ENCODE results near the gene TRAPPC10.

The TRAPPC10 gene

DNA sequence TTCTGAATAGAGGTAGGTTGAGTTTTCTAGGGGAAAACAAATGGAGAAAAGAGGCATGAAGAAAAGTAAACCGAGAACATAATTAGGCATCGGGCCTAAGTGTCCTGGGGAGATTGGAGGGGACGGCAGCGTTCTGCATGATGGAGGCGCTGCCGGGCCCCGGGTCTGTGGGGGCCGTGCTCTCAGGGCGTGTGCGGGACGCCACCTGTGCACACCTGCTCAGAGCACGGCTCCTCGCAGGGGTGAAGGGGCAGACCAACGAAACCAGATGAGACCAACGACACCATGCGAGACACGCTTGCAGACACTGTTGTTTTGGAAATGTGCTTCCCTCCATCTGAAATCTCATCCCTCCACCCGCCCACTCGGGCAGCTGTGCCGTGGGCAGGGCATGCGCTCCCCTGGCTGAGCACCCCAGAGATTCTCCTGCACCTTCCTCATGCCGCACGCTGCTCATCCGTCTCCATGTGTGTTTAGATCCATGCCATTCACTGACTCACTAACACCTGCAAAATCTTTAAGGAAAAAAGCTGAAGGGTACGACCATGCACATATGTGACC, 28.2 kb upstream of the TRAPPC10 start:
- no peak for DNase-seq

- no peak for DNase-seq
These were observed 27.0 kb upstream of the TRAPPC10 start for GRCh38 chr21:43984905-43985689.

DNA sequence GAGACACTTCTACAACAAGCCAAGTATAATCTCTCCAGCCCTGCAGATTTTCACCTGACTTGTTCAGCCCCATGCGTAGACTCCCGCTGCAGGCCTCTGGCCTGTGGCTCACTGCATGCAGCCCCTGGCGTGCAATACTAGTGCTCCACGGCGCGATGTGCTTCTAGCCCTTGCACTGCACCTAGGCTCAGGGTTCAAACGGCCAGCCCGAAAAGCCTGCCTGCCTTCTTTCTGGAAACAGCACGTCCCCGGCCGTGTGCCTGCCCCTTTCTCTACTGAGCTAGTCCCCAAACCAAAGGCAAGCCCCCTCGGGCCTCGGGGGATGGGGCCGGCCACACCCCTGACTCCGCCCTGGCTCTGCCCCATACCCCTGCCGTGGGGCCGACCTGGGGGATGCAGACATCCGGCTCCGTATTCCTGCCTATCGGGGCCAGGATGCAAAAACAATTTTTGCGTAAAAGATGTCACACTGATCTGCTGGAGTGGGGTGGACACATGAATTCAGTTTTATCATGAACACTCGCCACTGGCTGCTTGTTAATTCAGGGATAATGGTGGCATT, 26.3 kb upstream of the TRAPPC10 start:
- DNase-seq: no peak

GRCh38 chr21:43986544-43987451, 25.3 kb upstream of the TRAPPC10 start:
- peak in 1 of 3 experiments; percentile 39 for DNase-seq

DNA sequence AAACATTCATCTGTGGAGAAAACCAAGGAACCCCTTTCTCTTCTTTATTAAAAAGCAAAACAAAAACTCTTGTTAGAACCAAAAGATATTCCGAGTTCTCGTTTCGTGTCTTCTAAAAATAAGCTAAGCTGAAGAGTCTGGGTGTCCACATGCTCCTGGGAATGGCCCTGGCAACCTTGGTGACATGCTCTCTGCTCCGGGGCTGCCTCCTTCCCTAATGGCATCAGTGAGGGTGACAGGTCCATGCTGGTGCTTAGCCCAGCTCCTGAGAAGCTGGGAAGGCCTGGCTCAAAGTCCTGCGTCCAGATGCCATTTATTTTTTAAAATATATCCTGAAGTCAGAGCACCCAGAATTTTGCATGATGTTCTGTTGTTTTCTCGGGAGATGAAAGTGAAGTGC, 24.6 kb upstream of the TRAPPC10 start:
- DNase-seq: no peak

DNA sequence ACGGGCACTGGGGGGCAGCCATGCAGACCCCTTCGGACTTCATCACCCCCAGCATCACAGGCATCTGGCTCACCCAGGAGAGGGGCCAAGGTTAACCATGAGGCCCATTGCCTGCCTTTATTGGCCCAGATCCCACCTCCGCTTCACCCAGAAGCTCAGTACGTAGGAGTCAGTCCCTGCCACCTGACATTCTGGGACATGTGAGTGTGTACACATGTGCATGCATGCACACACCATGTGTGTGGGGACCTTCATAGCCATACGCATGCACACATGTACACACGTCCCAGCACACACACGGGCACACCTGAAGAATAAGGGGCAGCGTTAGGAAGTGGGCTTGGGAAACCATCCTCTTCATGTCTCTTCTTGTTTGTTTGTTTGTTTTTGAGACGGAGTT, 24.1 kb upstream of the TRAPPC10 start:
- DNase-seq: no peak

GRCh38 chr21:43988506-43989230, 23.4 kb upstream of the TRAPPC10 start:
- DNase-seq: no peak

DNA sequence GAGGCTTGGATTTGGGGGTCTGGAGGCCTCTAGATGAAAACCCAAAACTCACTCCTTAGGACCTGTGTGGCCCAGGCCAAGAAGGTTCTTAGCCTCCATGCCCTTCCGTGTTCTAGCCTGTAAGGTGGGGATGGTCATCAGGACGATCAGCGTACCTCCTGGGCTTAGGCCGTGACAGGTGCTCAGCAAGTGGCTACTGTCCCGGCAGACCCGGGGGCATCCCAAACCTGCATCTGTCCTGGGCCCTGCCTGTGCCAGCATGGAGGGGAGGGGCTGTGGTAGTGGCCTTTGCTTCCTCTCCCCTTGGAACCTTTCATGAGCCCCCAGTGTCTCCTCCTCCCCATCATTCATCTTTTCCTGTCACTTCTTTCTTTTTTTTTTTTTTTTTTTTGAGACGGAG, 22.7 kb upstream of the TRAPPC10 start:
- DNase-seq: no peak

GRCh38 chr21:43991447-43991991, 20.6 kb upstream of the TRAPPC10 start:
- no peak for DNase-seq

GRCh38 chr21:43992121-43992520, 20.0 kb upstream of the TRAPPC10 start:
- no peak for DNase-seq

DNA sequence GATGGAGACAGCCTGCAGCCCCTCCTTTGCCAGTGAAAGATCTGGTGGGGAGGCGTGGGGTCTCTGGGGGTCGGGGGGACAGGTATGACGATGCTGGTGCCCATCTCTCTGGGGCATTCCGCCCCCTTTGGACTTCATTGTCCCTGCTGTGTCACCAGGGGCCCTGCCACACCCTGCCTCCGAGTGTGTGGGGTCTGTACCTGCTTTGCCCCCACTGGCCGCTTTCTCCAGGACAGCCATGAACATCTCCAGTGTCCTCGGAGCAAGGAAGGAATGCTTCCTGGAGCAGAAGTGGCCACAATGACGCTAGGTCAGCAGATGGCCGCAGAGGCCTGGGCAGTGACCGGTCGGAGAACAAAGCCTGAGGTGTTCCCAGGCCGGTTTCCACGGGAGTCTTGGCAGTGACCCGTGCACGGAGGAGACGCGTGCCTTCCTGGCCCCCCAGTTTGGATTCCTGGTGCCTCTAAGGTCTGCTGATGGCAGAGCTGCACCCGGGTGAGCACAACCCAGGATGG, 18.6 kb upstream of the TRAPPC10 start:
- DNase-seq: no peak

DNA sequence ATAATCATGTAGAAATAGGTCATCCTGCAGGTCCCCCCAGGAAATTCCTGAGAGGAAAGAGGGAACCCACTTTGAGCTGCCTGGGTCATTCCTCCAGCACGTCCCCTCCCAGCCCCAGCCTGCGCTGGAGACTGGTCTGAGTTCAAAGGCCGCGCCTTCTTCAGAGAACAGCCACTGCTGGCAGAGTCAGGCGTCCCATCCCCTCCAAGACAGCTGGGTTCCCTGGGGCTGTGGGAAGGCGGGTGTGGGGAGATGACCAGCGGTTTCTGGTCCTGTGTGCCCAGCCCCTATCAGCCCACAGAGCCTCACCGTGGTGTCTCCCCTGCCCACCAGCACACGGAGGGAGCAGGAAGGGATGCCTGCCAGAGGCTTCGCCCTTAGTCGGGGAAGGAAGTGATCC, 18.0 kb upstream of the TRAPPC10 start:
- no peak for DNase-seq

- DNase-seq: no peak
These were observed 17.5 kb upstream of the TRAPPC10 start for GRCh38 chr21:43994646-43995045.

DNA sequence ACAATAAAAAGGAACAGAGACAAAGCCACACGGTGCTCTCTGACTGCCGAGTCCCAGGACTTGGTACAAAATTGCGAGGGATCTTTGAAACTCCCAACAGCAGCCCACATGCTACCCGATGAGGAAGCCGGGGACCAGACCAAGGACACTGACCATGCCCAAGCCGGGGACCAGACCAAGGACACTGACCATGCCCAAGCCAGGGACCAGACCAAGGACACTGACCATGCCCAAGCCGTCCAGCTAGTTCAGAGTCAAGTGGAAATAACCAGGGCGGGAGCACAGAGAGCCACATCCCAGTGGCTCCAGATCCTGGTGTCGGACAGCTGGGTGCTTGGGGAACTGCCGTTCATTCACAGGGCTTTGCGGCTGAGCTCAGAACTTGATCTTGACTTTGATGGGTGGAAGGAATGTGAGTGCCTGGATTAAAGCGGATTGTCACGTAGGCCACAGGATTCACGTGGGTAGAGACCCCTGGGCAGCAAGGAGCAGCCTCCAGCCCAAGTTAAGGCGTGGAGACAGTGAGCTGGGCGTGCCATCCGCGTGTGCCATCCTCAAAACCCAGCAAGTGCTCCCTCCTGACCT, 16.5 kb upstream of the TRAPPC10 start:
- DNase-seq: no peak

- DNase-seq: no peak
These were observed 14.1 kb upstream of the TRAPPC10 start for GRCh38 chr21:43997766-43998742.

- no peak for DNase-seq
These were observed 11.7 kb upstream of the TRAPPC10 start for GRCh38 chr21:44000360-44000759.

- DNase-seq: no peak
These were observed 9.6 kb upstream of the TRAPPC10 start for GRCh38 chr21:44002511-44002910.

- DNase-seq: no peak
These were observed 8.7 kb upstream of the TRAPPC10 start for GRCh38 chr21:44003307-44003966.

DNA sequence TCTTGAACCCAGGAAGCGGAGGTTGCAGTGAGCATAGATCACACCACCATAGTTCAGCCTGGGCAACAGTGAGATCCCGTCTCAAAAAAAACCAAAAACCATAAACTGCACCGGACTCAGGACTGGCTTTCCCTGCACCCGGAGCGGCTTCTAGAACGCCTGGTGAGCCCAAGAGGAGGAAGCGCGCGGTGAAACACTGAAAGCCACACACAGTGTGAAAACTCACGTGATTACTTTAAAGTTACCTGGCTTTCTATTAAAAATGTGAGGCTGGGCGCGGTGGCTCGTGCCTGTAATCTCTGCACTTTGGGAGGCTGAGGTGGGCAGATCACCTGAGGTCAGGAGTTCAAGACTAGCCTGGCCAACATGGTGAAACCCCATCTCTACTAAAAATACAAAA, 7.0 kb upstream of the TRAPPC10 start:
- DNase-seq: no peak

DNA sequence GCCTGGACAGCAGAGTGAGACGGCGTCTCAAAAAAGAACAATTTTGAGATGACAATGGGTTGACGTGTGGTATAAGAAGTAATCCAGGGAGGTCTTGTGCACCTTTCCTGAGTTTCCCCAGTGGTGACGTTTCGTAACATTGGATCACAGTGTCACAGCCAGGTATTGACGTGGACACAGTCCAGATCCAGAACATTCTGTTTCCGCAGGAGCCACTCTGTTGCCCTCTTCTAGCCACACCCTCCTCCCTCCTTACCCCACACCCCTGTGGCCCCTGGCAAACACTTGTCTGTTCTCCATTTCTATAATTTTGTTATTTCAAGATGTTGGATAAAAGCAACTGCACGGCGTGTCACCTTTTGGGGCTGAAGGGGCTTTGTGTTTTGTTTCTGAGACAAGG, 6.5 kb upstream of the TRAPPC10 start:
- DNase-seq: no peak
